ENCODE data around the gene BCKDK.
"Not testable (repeated sequence)": the region's sequence is repeated elsewhere in the genome, so short reads cannot be mapped to it uniquely, and the experiment has no call there.

BCKDK gene

DNA sequence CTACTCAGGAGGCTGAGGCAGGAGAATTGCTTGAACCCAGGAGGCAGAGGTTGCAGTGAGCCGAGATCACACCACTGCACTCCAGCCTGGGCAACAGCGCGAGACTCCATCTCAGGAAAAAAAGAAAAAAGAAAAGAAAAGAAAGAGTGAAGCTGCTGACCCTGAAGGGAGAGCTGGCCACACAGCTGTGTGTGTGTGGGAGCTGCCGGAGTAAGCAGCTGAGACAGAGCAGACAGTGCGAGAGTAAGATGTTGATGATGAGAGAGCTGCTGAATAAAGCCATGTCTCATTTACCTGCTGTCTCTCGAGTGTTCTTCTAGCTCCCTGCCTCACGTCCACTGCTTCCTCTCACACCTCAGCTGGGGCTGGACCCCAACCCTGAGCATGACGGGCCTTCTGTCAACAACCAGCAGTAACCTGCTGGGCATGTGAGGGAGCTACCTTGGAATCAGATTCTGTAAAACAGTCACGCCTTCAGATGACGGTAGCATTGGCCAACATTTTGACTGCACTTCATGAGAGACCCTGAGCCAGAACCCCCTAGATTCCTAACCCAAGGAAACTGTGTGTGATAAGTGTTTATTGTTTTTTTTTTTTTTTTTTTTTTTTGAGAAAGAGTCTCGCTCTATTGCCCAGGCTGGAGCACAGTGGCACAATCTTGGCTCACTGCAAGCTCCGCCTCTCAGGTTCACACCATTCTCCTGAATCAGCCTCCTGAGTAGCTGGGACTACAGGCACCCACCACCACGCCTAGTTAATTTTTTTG lies 7.1 kb upstream of the BCKDK start:
- not testable (repeated sequence) for DNase-seq

- DNase-seq: peak in 1 of 2 experiments; percentile 56
These were observed 2.4 kb upstream of the BCKDK start for GRCh38 chr16:31105677-31106213.

- DNase-seq: no peak
These were observed 1.4 kb upstream of the BCKDK start for GRCh38 chr16:31106509-31107464.

DNA sequence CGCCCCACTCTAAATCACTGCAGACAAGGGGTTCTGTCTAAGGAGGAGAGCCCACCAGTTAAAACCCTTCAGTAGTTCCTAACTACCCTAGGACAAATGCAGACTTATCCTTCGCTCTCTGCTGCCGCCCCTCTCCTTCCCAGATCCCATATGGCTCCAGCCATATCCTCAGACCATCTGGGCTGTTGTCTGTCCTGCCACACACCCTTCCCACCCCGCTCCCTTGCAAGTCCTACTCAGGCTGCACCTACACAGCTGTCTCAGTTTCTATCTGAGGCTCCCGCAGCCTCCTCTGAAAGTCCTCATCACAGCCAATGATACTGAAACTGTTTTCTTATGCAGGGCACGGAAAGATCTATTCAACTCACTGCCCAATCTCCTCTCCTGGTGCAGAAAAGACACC lies 720 bp upstream of the BCKDK start:
- no peak for DNase-seq

- DNase-seq: no peak
These were observed 790 bp downstream of the BCKDK start for GRCh38 chr16:31108794-31109558.

GRCh38 chr16:31109622-31110021 lies 1.4 kb downstream of the BCKDK start:
- DNase-seq: no peak

GRCh38 chr16:31110106-31111034 lies 2.2 kb downstream of the BCKDK start:
- no peak for DNase-seq

GRCh38 chr16:31111881-31112466 lies 3.8 kb downstream of the BCKDK start:
- DNase-seq: no peak

DNA sequence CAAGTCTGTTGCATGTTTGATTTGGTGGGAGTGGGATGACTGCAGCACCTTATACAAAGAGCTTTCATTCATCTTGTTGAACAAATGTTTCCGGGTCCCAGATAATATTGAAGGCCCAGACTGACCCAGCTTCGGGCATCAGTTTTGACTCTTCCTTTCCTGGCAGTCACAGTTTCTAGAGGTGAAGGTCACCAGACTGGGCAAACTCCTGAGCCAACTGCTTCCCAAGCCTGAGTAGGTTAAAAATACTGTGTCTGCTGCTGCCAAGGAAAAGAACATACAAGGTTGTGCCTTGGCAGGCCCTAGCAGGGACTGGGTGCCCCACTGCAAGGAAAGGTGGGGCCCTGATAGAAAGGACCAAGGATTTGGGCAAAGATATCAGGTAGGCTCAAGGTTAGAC lies 4.5 kb downstream of the BCKDK start:
- DNase-seq: no peak

DNA sequence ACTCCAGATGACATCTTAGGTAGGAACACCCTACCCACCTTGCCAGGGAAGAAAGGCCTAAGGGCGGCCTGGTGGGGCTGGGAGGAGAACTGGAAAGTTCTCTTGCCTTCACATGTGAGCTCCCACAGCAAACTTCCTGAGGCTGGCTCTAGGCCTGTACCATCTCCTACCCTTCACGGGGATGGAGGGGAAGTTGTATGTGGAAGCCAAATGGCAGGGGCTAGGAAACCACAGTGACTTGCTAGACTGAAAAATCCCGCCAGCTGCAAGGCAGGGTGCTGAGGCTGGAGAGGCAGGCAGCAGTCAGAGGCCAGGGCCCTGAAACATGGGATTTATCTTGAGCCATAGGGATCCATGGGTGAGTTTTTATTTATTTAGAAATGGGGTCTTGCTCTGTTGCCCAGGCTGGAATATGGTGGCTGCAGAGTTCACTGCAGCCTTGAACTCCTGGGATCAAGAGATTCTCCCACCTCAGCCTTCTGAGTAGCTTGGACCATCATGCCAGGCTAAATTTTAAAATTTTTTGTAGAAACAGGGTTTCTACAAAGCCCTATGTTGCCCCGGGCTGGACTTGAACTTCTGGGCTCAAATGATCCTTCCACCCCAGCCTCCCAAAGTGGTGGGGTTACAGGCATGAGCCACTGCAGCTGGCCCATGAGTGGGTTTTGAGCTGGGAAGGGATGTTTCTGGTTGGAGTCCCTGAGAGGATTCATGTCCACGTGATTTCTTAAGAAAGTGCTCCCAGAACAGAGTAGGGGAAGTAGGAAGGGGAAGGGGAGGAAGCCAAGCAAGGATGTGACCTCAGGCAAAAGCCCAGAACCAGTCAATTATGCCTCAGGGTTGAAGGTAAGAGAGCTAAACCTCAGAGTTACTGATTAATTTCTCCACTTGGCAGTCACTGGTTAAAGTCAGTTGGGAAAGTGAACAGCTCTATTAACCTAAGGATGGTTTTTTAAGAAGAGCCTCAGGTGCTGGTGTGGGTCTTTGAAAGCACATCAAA lies 5.2 kb downstream of the BCKDK start:
- no peak for DNase-seq

DNA sequence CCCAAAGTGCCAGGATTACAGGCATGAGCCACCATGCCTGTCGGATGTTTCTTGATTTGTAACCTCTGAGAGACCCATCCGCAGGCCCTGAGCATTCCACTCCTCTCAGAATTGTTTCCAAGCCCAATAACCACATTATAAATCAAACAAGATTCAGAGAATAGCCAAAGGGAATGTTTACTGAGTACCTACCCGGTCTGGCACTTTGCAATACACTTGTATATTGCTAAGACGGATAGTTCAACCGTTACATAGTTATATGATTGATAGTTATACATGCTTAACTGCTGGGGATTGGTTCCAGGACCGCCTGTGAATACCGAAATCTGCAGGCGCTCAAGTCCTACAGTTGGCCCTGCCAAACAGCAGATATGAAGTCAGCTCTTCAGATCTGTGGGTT lies 6.3 kb downstream of the BCKDK start:
- DNase-seq: no peak

DNA sequence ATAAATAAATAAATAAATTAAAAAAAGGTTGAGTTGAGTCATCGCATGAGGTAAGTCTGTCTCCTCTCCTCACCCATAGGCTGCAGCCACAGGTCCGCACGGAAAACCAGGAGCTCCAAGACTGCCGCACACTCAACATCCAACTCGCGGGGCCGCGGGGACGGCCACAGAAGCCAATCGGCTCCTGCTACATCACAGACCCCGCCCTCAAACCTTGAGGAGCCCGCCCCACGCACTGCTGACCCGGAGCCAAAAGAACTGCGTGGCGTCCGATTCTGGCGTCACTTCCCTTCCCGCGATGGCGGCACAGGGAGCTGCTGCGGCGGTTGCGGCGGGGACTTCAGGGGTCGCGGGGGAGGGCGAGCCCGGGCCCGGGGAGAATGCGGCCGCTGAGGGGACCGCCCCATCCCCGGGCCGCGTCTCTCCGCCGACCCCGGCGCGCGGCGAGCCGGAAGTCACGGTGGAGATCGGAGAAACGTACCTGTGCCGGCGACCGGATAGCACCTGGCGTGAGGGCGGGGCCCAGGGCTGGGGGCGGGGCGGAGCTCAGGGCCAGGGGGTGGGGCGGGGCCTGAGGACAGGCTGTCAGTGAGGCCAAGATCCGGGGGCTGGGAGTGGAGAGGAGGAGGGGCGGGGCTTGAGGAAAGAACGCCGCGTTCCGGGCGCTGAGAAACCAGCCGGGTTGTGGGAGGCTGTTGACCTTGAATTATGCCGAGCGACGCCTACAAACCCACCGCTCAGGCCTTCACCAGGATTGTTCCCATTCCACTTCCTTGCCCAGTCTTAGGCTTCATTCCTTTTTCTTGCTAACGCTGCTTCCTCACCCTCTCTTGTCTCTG lies 9.4 kb downstream of the BCKDK start, which contains the start of gene KAT8:
KAT8 (plus strand) TSS at position 281 of the 839 bp plus-strand sequence; CDS start at position 299, 18 bp downstream.
- peak; percentile 97 to 99 for DNase-seq

DNA sequence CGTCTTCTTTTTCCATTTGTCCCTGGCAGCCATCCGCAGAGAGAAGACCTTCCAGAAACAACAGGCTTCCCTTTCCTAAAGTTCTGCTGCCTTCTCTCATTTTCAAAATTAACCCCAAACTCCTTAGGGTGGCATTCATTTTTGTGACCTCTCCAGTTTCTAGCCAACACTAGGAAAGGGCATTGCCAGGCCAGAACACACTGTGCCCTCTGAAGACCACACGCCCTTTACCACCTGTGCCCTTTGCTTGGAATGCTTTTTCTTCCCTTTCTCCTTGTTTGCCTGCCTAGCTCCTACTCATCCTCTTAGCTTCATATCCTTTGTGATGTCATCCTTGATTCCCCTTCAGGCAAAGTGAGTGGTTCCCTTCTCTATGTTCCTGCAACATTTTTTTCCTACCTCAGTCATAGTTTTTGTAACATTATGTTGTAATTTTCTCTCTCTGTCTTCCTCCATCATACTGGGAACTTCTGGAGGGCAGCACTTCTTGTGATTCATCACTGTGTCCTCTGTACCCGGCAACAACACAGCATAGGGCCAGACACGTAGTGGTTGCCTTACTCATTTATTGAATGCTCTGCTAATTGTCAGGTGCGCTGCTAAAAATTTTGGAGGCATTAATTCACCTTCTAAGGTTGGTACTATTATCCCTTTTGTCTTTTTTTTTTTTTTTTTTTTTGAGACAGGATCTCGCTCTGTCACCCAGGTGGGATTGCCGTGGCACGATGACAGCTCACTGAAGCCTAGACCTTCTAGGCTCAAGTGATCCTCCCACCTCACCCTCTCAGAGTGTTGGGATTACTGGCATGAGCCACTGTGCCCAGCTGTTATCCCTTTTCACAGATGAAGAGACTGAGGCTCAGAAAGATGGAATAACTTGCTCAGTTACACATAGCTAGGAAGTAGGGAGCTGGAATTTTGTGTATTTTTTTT lies 10.3 kb downstream of the BCKDK start:
- no peak for DNase-seq

DNA sequence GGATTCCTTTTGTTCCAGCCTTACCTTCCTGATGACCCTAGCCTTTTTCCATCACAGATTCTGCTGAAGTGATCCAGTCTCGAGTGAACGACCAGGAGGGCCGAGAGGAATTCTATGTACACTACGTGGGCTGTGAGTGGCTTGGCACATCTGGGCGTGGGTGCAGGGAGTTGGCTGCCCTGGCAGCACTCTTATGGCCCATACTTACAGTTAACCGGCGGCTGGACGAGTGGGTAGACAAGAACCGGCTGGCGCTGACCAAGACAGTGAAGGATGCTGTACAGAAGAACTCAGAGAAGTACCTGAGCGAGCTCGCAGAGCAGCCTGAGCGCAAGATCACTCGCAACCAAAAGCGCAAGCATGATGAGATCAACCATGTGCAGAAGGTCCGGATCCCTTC lies 11.9 kb downstream of the BCKDK start:
- no peak for DNase-seq

DNA sequence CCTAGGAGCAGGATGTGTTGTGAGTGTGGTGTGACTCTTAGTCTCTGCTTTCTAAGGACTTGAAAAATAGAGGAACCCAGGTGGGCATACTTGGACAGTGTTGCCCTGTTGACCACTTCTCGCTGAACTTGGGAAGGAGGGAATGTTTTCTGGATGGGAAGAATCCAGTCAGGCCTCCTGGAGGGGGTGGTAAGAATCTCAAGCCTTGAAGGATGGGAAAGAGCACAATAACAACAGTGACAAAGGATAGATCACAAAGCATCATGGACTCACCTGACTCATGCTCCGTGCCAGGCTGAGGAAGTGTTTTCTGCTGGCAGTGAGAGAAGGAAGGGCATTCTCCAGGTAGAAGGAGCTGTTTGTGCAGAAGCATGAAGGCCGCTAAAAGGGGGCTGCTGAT lies 17.7 kb downstream of the BCKDK start:
- DNase-seq: no peak

DNA sequence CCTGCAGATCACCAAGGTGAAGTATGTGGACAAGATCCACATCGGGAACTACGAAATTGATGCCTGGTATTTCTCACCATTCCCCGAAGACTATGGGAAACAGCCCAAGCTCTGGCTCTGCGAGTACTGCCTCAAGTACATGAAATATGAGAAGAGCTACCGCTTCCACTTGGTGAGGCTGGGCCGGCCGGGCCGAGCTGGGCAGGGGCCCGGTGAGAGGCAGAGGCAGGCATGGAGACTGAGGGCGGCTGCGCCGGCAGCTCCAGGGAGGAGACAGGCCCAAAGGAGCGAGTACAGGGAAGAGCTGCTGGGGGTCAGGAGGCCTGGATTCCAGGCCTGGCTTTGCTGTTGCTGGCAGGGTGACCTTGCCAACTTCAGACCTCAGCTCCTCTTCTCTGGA lies 19.0 kb downstream of the BCKDK start:
- no peak for DNase-seq

DNA sequence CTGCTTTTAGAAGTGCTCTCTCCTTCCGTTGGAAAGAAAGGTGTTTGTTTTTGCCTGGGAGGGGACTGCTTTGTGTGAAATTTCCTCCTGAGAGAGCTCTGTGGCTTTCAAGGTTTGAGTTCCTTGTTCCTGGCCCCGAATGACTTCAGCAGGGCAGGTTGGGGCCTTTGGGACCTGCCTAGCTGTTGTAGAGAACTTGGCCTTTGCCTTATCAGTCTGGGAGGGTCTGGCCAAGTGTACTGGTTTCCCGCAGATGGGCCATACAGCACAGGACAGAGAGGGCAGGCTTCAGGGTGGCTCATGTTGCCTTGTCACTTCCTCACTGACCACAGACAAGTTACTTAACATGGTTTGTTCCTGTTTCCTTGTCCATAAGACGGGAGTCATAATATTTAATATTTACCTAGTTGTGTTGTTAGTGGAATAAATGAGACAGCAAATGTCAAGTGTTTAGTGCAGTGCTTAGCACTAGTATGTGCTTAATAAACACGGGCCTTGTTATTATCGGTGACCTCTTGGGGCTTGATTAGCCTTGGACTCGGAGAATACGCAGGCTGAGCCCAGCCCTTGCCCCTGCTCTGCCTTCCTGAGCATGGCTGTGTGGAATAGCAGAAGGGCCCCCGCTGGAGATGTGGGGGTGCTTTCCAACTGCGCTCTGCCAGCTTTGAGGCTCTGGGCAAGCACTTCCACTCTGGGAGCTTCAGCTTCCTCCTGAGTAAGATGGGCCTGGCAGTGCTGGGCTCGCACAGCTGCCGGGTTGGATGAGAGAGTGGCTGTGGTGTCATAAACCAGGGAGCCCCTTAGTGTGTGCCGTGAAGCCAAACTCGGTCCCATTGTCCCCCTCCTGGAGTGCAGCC lies 20.8 kb downstream of the BCKDK start:
- DNase-seq: no peak
